Tibial artery (tissue), 4 donors: ENCODE measurements around the gene ZNF892.
"Not testable (repeated sequence)": the region's sequence is repeated elsewhere in the genome, so short reads cannot be mapped to it uniquely, and the experiment has no call there.

ENCODE experiments used
- DNase-seq, 2 donors: peaks; one replicate each; pipeline ENCODE4 v3.0.0-alpha.2; 2019
- H3K27ac ChIP-seq, 2 donors: fragments of 200-600 bp; sonication (generic) in 1 of 2; 1 replicate in 1 of 2; 2 replicates in 1 of 2; pipeline ENCODE4 v1.5.1; 2018 to 2019; ENCODE audit warnings: mild to moderate bottlenecking in 1 of 2
- H3K27me3 ChIP-seq, 2 donors: fragments of 200-600 bp; sonication (generic) in 1 of 2; one replicate each; pipeline versions ENCODE4 v1.5.1 to v1.6.0; 2016 to 2019
- H3K36me3 ChIP-seq, 3 donors: fragments of 200-600 bp; sonication (generic) in 2 of 3; one replicate each; pipeline ENCODE4 v1.5.1; 2016 to 2019; ENCODE audit warnings: mild to moderate bottlenecking in 2 of 3
- H3K4me1 ChIP-seq, 4 donors: fragments of 200-600 bp; sonication (generic) in 2 of 4; 1 replicate in 3 of 4; 2 replicates in 1 of 4; pipeline ENCODE4 v1.5.1; 2016 to 2019
- H3K4me3 ChIP-seq, 2 donors: fragments of 200-600 bp; sonication (generic) in 1 of 2; 1 replicate in 1 of 2; 2 replicates in 1 of 2; pipeline ENCODE4 v1.5.1; 2018 to 2019; ENCODE audit warnings: mild to moderate bottlenecking in 2 of 2
- H3K9me3 ChIP-seq, 3 donors: fragments of 200-600 bp; sonication (generic) in 1 of 3; one replicate each; pipeline ENCODE4 v1.5.1; 2016 to 2019
- CTCF ChIP-seq, 2 experiments: fragments of 200-600 bp in 1 of 2; fragments of 450-650 bp in 1 of 2; IDR thresholded peaks; one replicate each; pipeline ENCODE4 v1.5.1; 2017 to 2019; ENCODE audit warnings: antibody characterized with exemption in 2 of 2, mild to moderate bottlenecking in 1 of 2, moderate library complexity in 1 of 2
- intact Hi-C: fragments of 100-400 bp; cut with DNase I; formaldehyde crosslinking; loops from one replicate; pipeline ENCODE4 v1.15.0; 2023; ENCODE audit warnings: low total_unique reads

The ZNF892 gene

GRCh38 chr2:95240556-95240955, 33.2 kb downstream of the ZNF892 start:
- DNase-seq = no peak
- peaks cover 6 to 89% (median 41%) of the 10 kb centered on the region in 3 donors for H3K9me3 ChIP-seq
- peaks cover 0 to 3% (median 0%) of the 10 kb centered on the region in 3 donors for H3K36me3 ChIP-seq
- no peak overlapping the region for H3K27ac ChIP-seq
- no peaks in the 10 kb centered on the region for H3K4me1 ChIP-seq
- no peak for TF ChIP-seq CTCF (IDR thresholded peaks at IDR 0.05)
- H3K27me3 ChIP-seq = no peaks in the 10 kb centered on the region
- no peak overlapping the region for H3K4me3 ChIP-seq
- intact Hi-C loops = no loop called here

- H3K27me3 ChIP-seq, DNase-seq, intact Hi-C loops, H3K4me1 ChIP-seq, H3K27ac ChIP-seq, H3K4me3 ChIP-seq, H3K36me3 ChIP-seq: not testable (repeated sequence)
- peaks cover 6 to 89% (median 45%) of the 10 kb centered on the region in 3 donors for H3K9me3 ChIP-seq
Measured at GRCh38 chr2:95242084-95242483, 34.8 kb downstream of the ZNF892 start.
